Panc1 (cell line): ENCODE data around the gene RPS15.

Experiments used
- TCF7L2 ChIP-seq: IDR thresholded peaks from 2 replicates; pipeline ENCODE4 v1.6.1; 2011; ENCODE audit warnings: mild to moderate bottlenecking, low read depth, low read length, inconsistent platforms
- TF ChIP-seq, protein P1 (sequence below): fragments of 450-650 bp; IDR thresholded peaks from 2 replicates; pipeline ENCODE4 v1.5.1; 2017; ENCODE audit warnings: mild to moderate bottlenecking

DNA sequence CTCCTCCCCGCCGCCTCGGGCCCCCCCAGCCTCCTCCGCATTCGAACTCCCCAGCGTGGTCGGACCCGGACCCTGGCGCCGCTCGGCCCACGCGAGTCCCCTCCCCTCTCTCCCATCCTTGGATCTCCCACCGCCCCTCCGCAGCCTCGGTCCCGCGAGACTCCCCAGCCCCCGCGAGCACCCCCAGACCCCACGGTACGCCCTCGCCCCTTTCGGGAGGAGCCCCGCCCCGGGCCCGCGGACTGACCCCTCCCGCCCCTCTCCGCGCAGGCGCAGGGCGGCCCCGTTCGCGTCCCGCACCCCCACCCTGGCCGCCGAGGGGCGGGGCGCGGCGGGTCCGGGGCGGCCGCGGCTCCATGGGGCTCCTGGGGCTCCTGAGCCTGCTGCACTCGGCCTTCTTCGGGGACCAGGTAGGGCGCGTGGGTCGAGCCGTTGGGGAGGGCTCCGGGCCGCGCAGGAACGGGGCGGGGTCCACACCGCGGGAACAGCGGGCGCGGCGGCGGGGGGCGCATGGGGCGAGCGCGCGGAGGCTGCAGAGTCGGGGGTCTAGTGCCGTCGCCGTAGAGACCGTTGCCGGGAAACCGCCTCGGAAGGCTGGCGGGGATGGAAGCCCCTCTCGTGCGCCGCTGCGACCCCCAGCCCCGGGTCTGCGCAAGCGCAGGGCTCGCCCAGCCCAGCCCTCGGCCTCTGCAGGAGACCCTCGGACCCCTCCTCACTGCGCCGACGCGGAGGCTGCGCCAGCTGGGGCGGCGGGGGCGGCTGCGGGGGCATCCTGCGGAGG lies 7.9 kb downstream of the RPS15 start:
- TF ChIP-seq, protein P1, sequence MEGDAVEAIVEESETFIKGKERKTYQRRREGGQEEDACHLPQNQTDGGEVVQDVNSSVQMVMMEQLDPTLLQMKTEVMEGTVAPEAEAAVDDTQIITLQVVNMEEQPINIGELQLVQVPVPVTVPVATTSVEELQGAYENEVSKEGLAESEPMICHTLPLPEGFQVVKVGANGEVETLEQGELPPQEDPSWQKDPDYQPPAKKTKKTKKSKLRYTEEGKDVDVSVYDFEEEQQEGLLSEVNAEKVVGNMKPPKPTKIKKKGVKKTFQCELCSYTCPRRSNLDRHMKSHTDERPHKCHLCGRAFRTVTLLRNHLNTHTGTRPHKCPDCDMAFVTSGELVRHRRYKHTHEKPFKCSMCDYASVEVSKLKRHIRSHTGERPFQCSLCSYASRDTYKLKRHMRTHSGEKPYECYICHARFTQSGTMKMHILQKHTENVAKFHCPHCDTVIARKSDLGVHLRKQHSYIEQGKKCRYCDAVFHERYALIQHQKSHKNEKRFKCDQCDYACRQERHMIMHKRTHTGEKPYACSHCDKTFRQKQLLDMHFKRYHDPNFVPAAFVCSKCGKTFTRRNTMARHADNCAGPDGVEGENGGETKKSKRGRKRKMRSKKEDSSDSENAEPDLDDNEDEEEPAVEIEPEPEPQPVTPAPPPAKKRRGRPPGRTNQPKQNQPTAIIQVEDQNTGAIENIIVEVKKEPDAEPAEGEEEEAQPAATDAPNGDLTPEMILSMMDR: no peak
- no peak for TF ChIP-seq TCF7L2
